SU-DHL-6 (cell line): ENCODE measurements around the gene TMEM169.

Experiments used
- EZH2phosphoT487 ChIP-seq: fragments of 200-600 bp; sonication (generic), shearing (Covaris generic); conservative IDR thresholded peaks from 2 replicates; pipeline ENCODE4 v1.6.1; 2018; ENCODE audit warnings: mild to moderate bottlenecking, antibody characterized with exemption, low read length, moderate library complexity, mixed read lengths
- TF ChIP-seq, protein P1 (sequence below): fragments of 200-600 bp; sonication (generic); IDR thresholded peaks from one replicate; pipeline ENCODE4 v1.5.1; 2017; ENCODE audit warnings: antibody characterized with exemption, mild to moderate bottlenecking, low read length, moderate library complexity; ENCODE audit not compliant: insufficient read depth, poor library complexity, severe bottlenecking

DNA sequence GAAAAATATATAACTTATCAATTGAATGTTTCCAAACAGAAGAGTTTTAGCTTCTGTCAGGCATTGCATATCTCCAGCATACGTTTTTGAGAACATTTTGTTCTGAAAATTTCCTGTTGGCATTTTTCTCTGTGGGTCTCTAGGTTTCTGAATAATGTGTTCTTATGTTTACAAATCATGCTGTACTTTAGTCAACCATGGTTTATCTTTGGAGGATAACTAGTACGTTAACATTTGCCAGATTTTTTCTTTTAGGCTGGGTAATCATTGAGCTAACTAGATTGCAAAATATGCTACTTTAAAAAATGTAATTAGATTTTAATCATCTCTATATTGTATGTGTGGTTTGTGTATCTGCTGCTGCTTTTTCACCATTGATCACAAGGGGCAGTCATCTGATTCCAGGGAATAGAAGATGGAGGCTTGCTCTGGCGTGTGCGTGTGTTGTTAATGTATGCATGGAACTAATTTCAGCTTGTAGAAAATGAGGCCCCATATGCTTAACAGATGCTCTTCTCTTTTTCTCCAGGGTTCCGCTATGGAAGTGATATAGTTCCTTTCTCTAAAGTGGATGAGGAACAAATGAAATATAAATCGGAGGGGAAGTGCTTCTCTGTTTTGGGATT, 48.7 kb downstream of the TMEM169 start:
- TF ChIP-seq, protein P1, sequence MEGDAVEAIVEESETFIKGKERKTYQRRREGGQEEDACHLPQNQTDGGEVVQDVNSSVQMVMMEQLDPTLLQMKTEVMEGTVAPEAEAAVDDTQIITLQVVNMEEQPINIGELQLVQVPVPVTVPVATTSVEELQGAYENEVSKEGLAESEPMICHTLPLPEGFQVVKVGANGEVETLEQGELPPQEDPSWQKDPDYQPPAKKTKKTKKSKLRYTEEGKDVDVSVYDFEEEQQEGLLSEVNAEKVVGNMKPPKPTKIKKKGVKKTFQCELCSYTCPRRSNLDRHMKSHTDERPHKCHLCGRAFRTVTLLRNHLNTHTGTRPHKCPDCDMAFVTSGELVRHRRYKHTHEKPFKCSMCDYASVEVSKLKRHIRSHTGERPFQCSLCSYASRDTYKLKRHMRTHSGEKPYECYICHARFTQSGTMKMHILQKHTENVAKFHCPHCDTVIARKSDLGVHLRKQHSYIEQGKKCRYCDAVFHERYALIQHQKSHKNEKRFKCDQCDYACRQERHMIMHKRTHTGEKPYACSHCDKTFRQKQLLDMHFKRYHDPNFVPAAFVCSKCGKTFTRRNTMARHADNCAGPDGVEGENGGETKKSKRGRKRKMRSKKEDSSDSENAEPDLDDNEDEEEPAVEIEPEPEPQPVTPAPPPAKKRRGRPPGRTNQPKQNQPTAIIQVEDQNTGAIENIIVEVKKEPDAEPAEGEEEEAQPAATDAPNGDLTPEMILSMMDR = no peak
- no peak for TF ChIP-seq EZH2phosphoT487
